HEK293 (cell line): ENCODE results near the gene MBTD1.

ENCODE experiments used
- CTCF ChIA-PET: fragments of 350-600 bp; formaldehyde crosslinking; extraction: SDS; loops from one replicate; lab custom pipeline; 2021; ENCODE audit warnings: antibody characterized with exemption; lab: Yijun Ruan, JAX
- POLR2A ChIA-PET: fragments of 300-600 bp; formaldehyde crosslinking; extraction: SDS; loops from one replicate; lab custom pipeline; 2020; ENCODE audit warnings: antibody characterized with exemption, inconsistent platforms; lab: Yijun Ruan, JAX
- H3K27ac ChIP-seq: fragments of 200-500 bp; sonication (Bioruptor generic); 2 replicates; pipeline ENCODE4 v1.5.1; 2014; ENCODE audit warnings: low read depth, low read length, control low read depth, inconsistent platforms; ENCODE audit errors: extremely low read depth
- H3K36me3 ChIP-seq, 2 experiments: fragments of 200-500 bp in 1 of 2; sonication (Bioruptor generic) in 1 of 2; 1 replicate in 1 of 2; 2 replicates in 1 of 2; pipeline ENCODE4 v1.5.1; 2014 to 2017; ENCODE audit warnings: inconsistent platforms in 2 of 2, low read length in 2 of 2; ENCODE audit not compliant: control insufficient read depth in 2 of 2, insufficient read depth in 1 of 2
- H3K4me1 ChIP-seq: fragments of 200-500 bp; sonication (Bioruptor generic); 2 replicates; pipeline ENCODE4 v1.5.1; 2014; ENCODE audit warnings: mild to moderate bottlenecking, low read length, inconsistent platforms; ENCODE audit not compliant: control insufficient read depth, insufficient read depth
- H3K4me3 ChIP-seq: 2 replicates; pipeline ENCODE4 v1.5.1; 2011; ENCODE audit warnings: low read depth, mild to moderate bottlenecking, control low read depth, low read length, moderate library complexity
- H3K9me3 ChIP-seq: fragments of 200-500 bp; sonication (Bioruptor generic); 2 replicates; pipeline ENCODE4 v1.5.1; 2014; ENCODE audit warnings: low read depth, low read length, inconsistent platforms; ENCODE audit not compliant: control insufficient read depth, insufficient read depth
- GFI1B ChIP-seq: fragments of 450-650 bp; formaldehyde crosslinking; IDR thresholded peaks from 2 replicates; pipeline ENCODE4 v1.5.1; 2016; ENCODE audit warnings: missing biosample characterization, missing genetic modification characterization
- OVOL3 ChIP-seq: fragments of 450-650 bp; formaldehyde crosslinking; IDR thresholded peaks from 2 replicates; pipeline ENCODE4 v1.5.1; 2016; ENCODE audit warnings: missing biosample characterization, missing genetic modification characterization
- YY2 ChIP-seq: fragments of 450-650 bp; formaldehyde crosslinking; IDR thresholded peaks from 2 replicates; pipeline ENCODE4 v1.5.1; 2016; ENCODE audit warnings: missing biosample characterization, missing genetic modification characterization
- ZBTB17 ChIP-seq: fragments of 450-650 bp; formaldehyde crosslinking; IDR thresholded peaks from 2 replicates; pipeline ENCODE4 v1.5.1; 2016; ENCODE audit warnings: missing biosample characterization, missing genetic modification characterization
- ZFP3 ChIP-seq: fragments of 450-650 bp; formaldehyde crosslinking; IDR thresholded peaks from 2 replicates; pipeline ENCODE4 v1.5.1; 2016; ENCODE audit warnings: low read depth, missing biosample characterization, missing genetic modification characterization
- ZNF10 ChIP-seq: fragments of 450-650 bp; formaldehyde crosslinking; IDR thresholded peaks from 2 replicates; pipeline ENCODE4 v1.5.1; 2017; ENCODE audit warnings: missing biosample characterization, missing genetic modification characterization
- ZNF112 ChIP-seq: fragments of 450-650 bp; formaldehyde crosslinking; IDR thresholded peaks from 2 replicates; pipeline ENCODE4 v1.5.0; 2017; ENCODE audit warnings: missing biosample characterization, missing genetic modification characterization
- ZNF133 ChIP-seq: fragments of 450-650 bp; formaldehyde crosslinking; IDR thresholded peaks from 2 replicates; pipeline ENCODE4 v1.5.1; 2016; ENCODE audit warnings: missing biosample characterization, missing genetic modification characterization
- ZNF138 ChIP-seq: fragments of 450-650 bp; formaldehyde crosslinking; IDR thresholded peaks from 2 replicates; pipeline ENCODE4 v1.5.1; 2016; ENCODE audit warnings: missing biosample characterization, missing genetic modification characterization, borderline replicate concordance
- ZNF23 ChIP-seq: fragments of 450-650 bp; formaldehyde crosslinking; IDR thresholded peaks from 2 replicates; pipeline ENCODE4 v1.5.1; 2016; ENCODE audit warnings: missing biosample characterization, missing genetic modification characterization, borderline replicate concordance
- ZNF335 ChIP-seq: fragments of 450-650 bp; formaldehyde crosslinking; conservative IDR thresholded peaks from 2 replicates; pipeline ENCODE4 v1.5.1; 2016; ENCODE audit warnings: missing biosample characterization, missing genetic modification characterization
- ZNF341 ChIP-seq: fragments of 450-650 bp; formaldehyde crosslinking; IDR thresholded peaks from 2 replicates; pipeline ENCODE4; 2016; ENCODE audit warnings: low read depth, missing biosample characterization, missing genetic modification characterization
- ZNF560 ChIP-seq: fragments of 450-650 bp; formaldehyde crosslinking; IDR thresholded peaks from 2 replicates; pipeline ENCODE4 v1.5.1; 2017; ENCODE audit warnings: missing biosample characterization, missing genetic modification characterization, borderline replicate concordance
- ZNF776 ChIP-seq: fragments of 450-650 bp; formaldehyde crosslinking; IDR thresholded peaks from 2 replicates; pipeline ENCODE4 v1.5.0; 2017; ENCODE audit warnings: missing biosample characterization, missing genetic modification characterization, borderline replicate concordance
- ZNF837 ChIP-seq: fragments of 450-650 bp; formaldehyde crosslinking; IDR thresholded peaks from 2 replicates; pipeline ENCODE4 v1.5.1; 2016; ENCODE audit warnings: missing biosample characterization, missing genetic modification characterization
- TF ChIP-seq, protein P1 (sequence below): fragments of 450-650 bp; formaldehyde crosslinking; IDR thresholded peaks from 2 replicates; pipeline ENCODE4 v1.5.1; 2016; ENCODE audit warnings: missing biosample characterization, missing genetic modification characterization
- TF ChIP-seq, protein P2 (sequence below): fragments of 450-650 bp; formaldehyde crosslinking; IDR thresholded peaks from 2 replicates; pipeline ENCODE4 v1.5.1; 2016; ENCODE audit warnings: missing biosample characterization, missing genetic modification characterization
- TF ChIP-seq, protein P3 (sequence below): fragments of 450-650 bp; formaldehyde crosslinking; IDR thresholded peaks from 2 replicates; pipeline ENCODE4 v1.5.1; 2017; ENCODE audit warnings: missing biosample characterization, mild to moderate bottlenecking, missing genetic modification characterization, moderate library complexity
- TF ChIP-seq, protein P4 (sequence below): fragments of 450-650 bp; formaldehyde crosslinking; IDR thresholded peaks from 2 replicates; pipeline ENCODE4 v1.5.1; 2017; ENCODE audit warnings: missing biosample characterization, missing genetic modification characterization
- TF ChIP-seq, protein P5 (sequence below): fragments of 450-650 bp; formaldehyde crosslinking; IDR thresholded peaks from 2 replicates; pipeline ENCODE4 v1.5.1; 2016; ENCODE audit warnings: missing biosample characterization, missing genetic modification characterization
- TF ChIP-seq, protein P6 (sequence below): fragments of 450-650 bp; formaldehyde crosslinking; IDR thresholded peaks from 2 replicates; pipeline ENCODE4 v1.5.1; 2016; ENCODE audit warnings: missing biosample characterization, missing genetic modification characterization
- TF ChIP-seq, protein P7 (sequence below): fragments of 450-650 bp; formaldehyde crosslinking; IDR thresholded peaks from 2 replicates; pipeline ENCODE4 v1.5.1; 2016; ENCODE audit warnings: missing biosample characterization, missing genetic modification characterization, low read depth
- TF ChIP-seq, protein P8 (sequence below): IDR thresholded peaks from 2 replicates; pipeline ENCODE4 v1.6.1; 2011; ENCODE audit warnings: mild to moderate bottlenecking, low read depth, low read length, borderline replicate concordance

MBTD1 gene

DNA sequence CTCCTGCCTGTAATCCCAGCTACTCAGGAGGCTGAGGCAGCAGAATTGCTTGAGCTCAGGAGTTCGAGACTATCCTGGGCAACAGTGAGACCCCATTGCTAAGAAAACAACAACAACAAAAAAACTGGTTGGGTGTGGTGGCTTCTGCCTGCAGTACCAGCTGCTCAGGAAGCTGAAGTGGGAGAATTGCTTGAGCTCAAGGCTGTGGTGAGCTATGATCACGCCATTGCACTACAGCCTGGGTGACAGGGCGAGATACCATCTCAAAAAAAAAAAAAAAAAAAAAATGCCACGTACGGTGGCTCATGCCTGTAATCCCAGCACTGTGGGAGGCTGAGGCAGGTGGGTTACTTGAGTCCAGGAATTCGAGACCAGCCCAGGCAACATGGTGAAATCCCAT lies 59.6 kb downstream of the MBTD1 start (continued):
- TF ChIP-seq ZNF23 (tag by site-specific recombination) = no peak
- TF ChIP-seq ZNF133 (tag by site-specific recombination) = no peak
- TF ChIP-seq GFI1B = no peak
- TF ChIP-seq, protein P1, sequence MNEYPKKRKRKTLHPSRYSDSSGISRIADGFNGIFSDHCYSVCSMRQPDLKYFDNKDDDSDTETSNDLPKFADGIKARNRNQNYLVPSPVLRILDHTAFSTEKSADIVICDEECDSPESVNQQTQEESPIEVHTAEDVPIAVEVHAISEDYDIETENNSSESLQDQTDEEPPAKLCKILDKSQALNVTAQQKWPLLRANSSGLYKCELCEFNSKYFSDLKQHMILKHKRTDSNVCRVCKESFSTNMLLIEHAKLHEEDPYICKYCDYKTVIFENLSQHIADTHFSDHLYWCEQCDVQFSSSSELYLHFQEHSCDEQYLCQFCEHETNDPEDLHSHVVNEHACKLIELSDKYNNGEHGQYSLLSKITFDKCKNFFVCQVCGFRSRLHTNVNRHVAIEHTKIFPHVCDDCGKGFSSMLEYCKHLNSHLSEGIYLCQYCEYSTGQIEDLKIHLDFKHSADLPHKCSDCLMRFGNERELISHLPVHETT (tag by site-specific recombination) = no peak
- TF ChIP-seq, protein P2, sequence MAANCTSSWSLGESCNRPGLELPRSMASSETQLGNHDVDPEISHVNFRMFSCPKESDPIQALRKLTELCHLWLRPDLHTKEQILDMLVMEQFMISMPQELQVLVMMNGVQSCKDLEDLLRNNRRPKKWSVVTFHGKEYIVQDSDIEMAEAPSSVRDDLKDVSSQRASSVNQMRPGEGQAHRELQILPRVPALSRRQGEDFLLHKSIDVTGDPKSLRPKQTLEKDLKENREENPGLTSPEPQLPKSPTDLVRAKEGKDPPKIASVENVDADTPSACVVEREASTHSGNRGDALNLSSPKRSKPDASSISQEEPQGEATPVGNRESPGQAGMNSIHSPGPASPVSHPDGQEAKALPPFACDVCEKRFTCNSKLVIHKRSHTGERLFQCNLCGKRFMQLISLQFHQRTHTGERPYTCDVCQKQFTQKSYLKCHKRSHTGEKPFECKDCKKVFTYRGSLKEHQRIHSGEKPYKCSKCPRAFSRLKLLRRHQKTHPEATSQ (tag by site-specific recombination) = no peak
- TF ChIP-seq, protein P3, sequence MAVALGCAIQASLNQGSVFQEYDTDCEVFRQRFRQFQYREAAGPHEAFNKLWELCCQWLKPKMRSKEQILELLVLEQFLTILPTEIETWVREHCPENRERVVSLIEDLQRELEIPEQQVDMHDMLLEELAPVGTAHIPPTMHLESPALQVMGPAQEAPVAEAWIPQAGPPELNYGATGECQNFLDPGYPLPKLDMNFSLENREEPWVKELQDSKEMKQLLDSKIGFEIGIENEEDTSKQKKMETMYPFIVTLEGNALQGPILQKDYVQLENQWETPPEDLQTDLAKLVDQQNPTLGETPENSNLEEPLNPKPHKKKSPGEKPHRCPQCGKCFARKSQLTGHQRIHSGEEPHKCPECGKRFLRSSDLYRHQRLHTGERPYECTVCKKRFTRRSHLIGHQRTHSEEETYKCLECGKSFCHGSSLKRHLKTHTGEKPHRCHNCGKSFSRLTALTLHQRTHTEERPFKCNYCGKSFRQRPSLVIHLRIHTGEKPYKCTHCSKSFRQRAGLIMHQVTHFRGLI (tag by site-specific recombination) = no peak
- TF ChIP-seq, protein P4, sequence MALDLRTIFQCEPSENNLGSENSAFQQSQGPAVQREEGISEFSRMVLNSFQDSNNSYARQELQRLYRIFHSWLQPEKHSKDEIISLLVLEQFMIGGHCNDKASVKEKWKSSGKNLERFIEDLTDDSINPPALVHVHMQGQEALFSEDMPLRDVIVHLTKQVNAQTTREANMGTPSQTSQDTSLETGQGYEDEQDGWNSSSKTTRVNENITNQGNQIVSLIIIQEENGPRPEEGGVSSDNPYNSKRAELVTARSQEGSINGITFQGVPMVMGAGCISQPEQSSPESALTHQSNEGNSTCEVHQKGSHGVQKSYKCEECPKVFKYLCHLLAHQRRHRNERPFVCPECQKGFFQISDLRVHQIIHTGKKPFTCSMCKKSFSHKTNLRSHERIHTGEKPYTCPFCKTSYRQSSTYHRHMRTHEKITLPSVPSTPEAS (tag by site-specific recombination) = no peak
- TF ChIP-seq, protein P5, sequence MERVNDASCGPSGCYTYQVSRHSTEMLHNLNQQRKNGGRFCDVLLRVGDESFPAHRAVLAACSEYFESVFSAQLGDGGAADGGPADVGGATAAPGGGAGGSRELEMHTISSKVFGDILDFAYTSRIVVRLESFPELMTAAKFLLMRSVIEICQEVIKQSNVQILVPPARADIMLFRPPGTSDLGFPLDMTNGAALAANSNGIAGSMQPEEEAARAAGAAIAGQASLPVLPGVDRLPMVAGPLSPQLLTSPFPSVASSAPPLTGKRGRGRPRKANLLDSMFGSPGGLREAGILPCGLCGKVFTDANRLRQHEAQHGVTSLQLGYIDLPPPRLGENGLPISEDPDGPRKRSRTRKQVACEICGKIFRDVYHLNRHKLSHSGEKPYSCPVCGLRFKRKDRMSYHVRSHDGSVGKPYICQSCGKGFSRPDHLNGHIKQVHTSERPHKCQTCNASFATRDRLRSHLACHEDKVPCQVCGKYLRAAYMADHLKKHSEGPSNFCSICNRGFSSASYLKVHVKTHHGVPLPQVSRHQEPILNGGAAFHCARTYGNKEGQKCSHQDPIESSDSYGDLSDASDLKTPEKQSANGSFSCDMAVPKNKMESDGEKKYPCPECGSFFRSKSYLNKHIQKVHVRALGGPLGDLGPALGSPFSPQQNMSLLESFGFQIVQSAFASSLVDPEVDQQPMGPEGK (tag by site-specific recombination) = no peak
- TF ChIP-seq ZNF837 = no peak

DNA sequence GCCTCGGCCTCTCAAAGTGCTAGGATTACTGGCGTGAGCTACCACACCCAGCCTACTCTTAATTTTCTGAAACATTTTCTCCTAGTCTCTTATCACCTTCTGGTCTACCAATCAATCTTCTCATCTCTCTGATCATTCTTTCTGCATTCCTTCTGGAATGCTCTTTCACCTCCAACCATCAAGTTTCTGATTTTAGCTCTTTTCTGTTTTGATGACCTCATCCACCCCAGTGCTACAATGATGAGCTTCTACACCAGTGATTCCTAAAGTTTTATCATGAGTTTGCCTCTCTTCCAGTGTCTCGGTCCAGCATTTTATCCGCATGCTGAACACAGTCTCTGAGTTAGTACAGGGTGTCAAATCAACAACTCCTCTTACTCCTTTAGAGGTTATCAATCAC lies 62.1 kb downstream of the MBTD1 start:
- H3K36me3 ChIP-seq = peaks cover 81 to 85% of the 10 kb centered on the region in 2 experiments
- no peaks in the 10 kb centered on the region for H3K9me3 ChIP-seq
- no peak overlapping the region for H3K4me3 ChIP-seq
- ChIA-PET CTCF (interaction anchor here (1.1 kb wide), 1 partner anchor 13 kb away, joined by 3 read pairs; no protein-coding TSS in a partner anchor), POLR2A (interaction anchor here (0.5 kb wide), 1 partner anchor 49 kb away, joined by 3 read pairs; no protein-coding TSS in a partner anchor)
- H3K4me1 ChIP-seq = no peaks in the 10 kb centered on the region
- H3K27ac ChIP-seq = no peak overlapping the region
- no peak for TF ChIP-seq ZNF560 (tag by site-specific recombination)
- TF ChIP-seq ZBTB17 (tag by site-specific recombination) = peak; percentile 25; the same call in 1 of the 2 replicates
- TF ChIP-seq, protein P6, sequence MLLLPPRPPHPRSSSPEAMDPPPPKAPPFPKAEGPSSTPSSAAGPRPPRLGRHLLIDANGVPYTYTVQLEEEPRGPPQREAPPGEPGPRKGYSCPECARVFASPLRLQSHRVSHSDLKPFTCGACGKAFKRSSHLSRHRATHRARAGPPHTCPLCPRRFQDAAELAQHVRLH = no peak
- TF ChIP-seq, protein P7, sequence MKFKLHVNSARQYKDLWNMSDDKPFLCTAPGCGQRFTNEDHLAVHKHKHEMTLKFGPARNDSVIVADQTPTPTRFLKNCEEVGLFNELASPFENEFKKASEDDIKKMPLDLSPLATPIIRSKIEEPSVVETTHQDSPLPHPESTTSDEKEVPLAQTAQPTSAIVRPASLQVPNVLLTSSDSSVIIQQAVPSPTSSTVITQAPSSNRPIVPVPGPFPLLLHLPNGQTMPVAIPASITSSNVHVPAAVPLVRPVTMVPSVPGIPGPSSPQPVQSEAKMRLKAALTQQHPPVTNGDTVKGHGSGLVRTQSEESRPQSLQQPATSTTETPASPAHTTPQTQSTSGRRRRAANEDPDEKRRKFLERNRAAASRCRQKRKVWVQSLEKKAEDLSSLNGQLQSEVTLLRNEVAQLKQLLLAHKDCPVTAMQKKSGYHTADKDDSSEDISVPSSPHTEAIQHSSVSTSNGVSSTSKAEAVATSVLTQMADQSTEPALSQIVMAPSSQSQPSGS (tag by site-specific recombination) = 0 out of 2 replicates have a peak, but pooled peaks have one; percentile 44

DNA sequence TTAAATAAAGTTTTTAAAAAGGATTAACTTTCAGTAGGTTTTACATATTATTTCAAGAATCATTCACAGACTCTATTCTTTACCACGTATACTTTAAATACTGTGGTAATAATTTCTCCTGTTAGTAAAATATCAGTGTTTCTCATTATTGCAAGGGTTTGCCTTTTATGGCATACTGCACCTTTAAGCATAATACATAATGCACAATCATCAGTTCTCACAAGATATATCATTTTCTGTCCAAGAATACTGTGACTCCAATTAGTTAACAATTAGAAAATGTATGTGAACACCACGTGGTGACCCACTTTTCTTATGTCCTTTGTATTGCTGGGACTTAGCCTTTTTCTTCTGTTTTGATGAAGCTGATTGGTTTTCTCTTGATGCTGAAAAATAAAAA lies 68.0 kb downstream of the MBTD1 start:
- CTCF ChIA-PET = no interaction called here
- H3K4me1 ChIP-seq = no peaks in the 10 kb centered on the region
- POLR2A ChIA-PET = no interaction called here
- no peak overlapping the region for H3K4me3 ChIP-seq
- peaks cover 69 to 75% of the 10 kb centered on the region in 2 experiments for H3K36me3 ChIP-seq
- H3K27ac ChIP-seq = no peak overlapping the region
- H3K9me3 ChIP-seq = no peaks in the 10 kb centered on the region
- TF ChIP-seq ZNF341 (tag by site-specific recombination) = no peak
- no peak for TF ChIP-seq ZFP3 (tag by site-specific recombination)
- no peak for TF ChIP-seq ZNF138 (tag by site-specific recombination)
- no peak for TF ChIP-seq ZNF335 (tag by site-specific recombination)
- TF ChIP-seq YY2 (tag by site-specific recombination) = no peak
- TF ChIP-seq OVOL3 (tag by site-specific recombination) = no peak
- TF ChIP-seq ZNF112 (tag by site-specific recombination) = no peak
- TF ChIP-seq, protein P8, sequence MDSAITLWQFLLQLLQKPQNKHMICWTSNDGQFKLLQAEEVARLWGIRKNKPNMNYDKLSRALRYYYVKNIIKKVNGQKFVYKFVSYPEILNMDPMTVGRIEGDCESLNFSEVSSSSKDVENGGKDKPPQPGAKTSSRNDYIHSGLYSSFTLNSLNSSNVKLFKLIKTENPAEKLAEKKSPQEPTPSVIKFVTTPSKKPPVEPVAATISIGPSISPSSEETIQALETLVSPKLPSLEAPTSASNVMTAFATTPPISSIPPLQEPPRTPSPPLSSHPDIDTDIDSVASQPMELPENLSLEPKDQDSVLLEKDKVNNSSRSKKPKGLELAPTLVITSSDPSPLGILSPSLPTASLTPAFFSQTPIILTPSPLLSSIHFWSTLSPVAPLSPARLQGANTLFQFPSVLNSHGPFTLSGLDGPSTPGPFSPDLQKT = no peak
- TF ChIP-seq ZNF776 (tag by site-specific recombination) = no peak
- no peak for TF ChIP-seq ZNF10
